C4-2B (cell line): ENCODE data around the gene CACNB2.

Experiments used
- CTCF ChIP-seq: fragments of 450-650 bp; conservative IDR thresholded peaks from 2 replicates; pipeline ENCODE4 v1.5.1; 2017; ENCODE audit warnings: mild to moderate bottlenecking
- ZFX ChIP-seq: fragments of 450-650 bp; IDR thresholded peaks from 2 replicates; pipeline ENCODE4 v1.6.1; 2017

GRCh38 chr10:18104223-18104872 lies 35.9 kb upstream of the CACNB2 start:
- TF ChIP-seq CTCF = peak; percentile 87
- TF ChIP-seq ZFX = no peak
